ENCODE data around the gene NDNF.

DNA sequence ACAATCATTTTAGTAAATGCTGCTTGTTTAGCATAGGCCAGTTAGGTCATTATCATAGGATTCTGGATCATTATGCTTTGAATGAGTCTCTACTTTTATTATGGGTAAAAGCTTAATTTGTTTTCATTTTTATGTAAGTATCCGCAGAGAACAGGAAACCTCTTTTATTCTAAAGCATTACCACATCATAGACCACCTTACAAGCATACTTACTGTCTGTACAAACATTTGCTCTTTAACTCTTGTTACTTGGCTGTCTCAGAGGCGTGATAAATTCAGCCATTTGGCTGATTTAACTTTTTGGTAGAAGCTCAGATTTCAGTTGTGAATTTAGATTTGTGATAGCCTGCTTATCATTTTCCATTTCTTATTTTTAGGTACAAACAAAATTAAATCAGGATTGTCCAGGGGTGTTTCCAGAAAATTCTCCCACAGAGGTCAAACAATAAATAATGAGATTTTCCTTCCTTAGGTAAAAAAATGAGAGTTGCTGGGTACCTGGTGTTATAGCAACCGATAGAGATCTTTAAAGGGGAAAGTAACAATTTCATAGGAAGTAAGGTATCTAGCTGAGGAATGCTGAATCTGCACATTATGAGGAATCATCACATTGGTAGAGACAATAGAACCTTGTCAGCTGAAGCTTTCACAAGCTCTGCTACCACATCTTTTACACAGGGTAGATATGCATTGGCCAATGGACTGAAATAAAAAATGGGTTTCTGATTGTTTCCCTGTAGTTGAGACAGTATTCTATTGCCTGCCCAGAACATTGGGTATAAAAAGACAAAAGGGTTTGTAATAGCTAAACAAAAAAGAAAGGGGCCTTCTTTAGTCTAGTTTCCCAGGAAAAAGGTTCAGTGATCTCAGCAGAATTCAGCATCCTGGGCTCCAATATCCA lies 62.5 kb downstream of the NDNF start:
- TF ChIP-seq EZH2 (IDR thresholded peaks at IDR 0.05; ENCODE audit: low read length, unreplicated experiment) (no peak), CTCF (conservative IDR thresholded peaks at IDR 0.05; ENCODE audit: low read depth, low read length) (no peak), EZH2phosphoT487 (IDR thresholded peaks at IDR 0.05; ENCODE audit: borderline replicate concordance, low read length) (no peak)
